K562 treated with DMSO at 1 percent for 12 hours (cell line): ENCODE data around the gene AMPH. TPM values are rescaled to one million over a fixed set of nuclear protein-coding genes. Genes with fewer than 3 reads are reported as not detected.

Experiments
- total RNA-seq: library from RNA; unstranded; fragments of 300-600 nt; gene quantifications from 2 replicates; pipeline ENCODE4 v1.2.3, GENCODE V29; 2022; ENCODE audit not compliant: insufficient read depth

The AMPH gene
- total RNA-seq: not detected in 2 replicates

GRCh38 chr7:38630720-38631673 lies at the start of gene AMPH:
Gene AMPH, minus strand, starts transcription at chr7:38631373. Its CDS starts 22 bp downstream, at chr7:38631351.

